GM21390 (cell line): ENCODE results near the gene SV2A.

Experiments
- ATAC-seq: cut with Tn5 transposase; IDR thresholded peaks from one replicate; pipeline ENCODE4 v1.9.1; 2021; ENCODE audit not compliant: unreplicated experiment

SV2A gene

GRCh38 chr1:149929856-149930255 is 12.2 kb upstream of the SV2A start:
- ATAC-seq, result no peak

GRCh38 chr1:149928401-149928724 is 10.7 kb upstream of the SV2A start:
- no peak for ATAC-seq

- ATAC-seq, result peak; percentile 90
These were observed 10.1 kb upstream of the SV2A start, which contains the start of gene SF3B4 for GRCh38 chr1:149927563-149928400. TSS of gene SF3B4 (minus strand) at chr1:149927803. CDS start at chr1:149927759, 44 bp downstream.

- no peak for ATAC-seq
These were observed 9.5 kb upstream of the SV2A start for GRCh38 chr1:149927056-149927562.

- no peak for ATAC-seq
These were observed 8.7 kb upstream of the SV2A start for GRCh38 chr1:149926296-149926695.

- no peak for ATAC-seq
These were observed 8.1 kb upstream of the SV2A start for GRCh38 chr1:149925751-149926150.

GRCh38 chr1:149925345-149925744 is 7.7 kb upstream of the SV2A start:
- ATAC-seq, result no peak

- ATAC-seq, result no peak
These were observed 6.0 kb upstream of the SV2A start for GRCh38 chr1:149923626-149924025.

GRCh38 chr1:149916898-149917252 is 769 bp downstream of the SV2A start:
- no peak for ATAC-seq

GRCh38 chr1:149916193-149916897 is 1.3 kb downstream of the SV2A start:
- ATAC-seq, result no peak

- ATAC-seq, result no peak
These were observed 2.0 kb downstream of the SV2A start for GRCh38 chr1:149915429-149916192.

- no peak for ATAC-seq
These were observed 3.1 kb downstream of the SV2A start for GRCh38 chr1:149914545-149914944.

- no peak for ATAC-seq
These were observed 11.0 kb downstream of the SV2A start for GRCh38 chr1:149906570-149907075.

GRCh38 chr1:149903836-149904491 is 13.7 kb downstream of the SV2A start:
- no peak for ATAC-seq

- ATAC-seq, result peak; percentile 95
These were observed 18.0 kb downstream of the SV2A start, which contains the start of gene BOLA1 for GRCh38 chr1:149899460-149900284. TSS of gene BOLA1 (plus strand) at chr1:149899568. CDS start at chr1:149900060, 492 bp downstream.

GRCh38 chr1:149896575-149896974 is 21.1 kb downstream of the SV2A start:
- no peak for ATAC-seq

GRCh38 chr1:149888999-149889289 is 28.7 kb downstream of the SV2A start:
- no peak for ATAC-seq

GRCh38 chr1:149888247-149888998 is 29.2 kb downstream of the SV2A start:
- peak; percentile 21 for ATAC-seq
